Stimulated activated CD4-positive, alpha-beta T cell treated with anti-CD3 and anti-CD28 coated beads, Interleukin-15, amount 100 ng/mL, for 24 hours (primary cell): ENCODE data around the gene EPHA6.
"Not testable (repeated sequence)": the region's sequence is repeated elsewhere in the genome, so short reads cannot be mapped to it uniquely, and the experiment has no call there.

Source experiments
- DNase-seq: peaks from one replicate; pipeline ENCODE4 v3.0.0-alpha.2; 2020

EPHA6 gene

DNA sequence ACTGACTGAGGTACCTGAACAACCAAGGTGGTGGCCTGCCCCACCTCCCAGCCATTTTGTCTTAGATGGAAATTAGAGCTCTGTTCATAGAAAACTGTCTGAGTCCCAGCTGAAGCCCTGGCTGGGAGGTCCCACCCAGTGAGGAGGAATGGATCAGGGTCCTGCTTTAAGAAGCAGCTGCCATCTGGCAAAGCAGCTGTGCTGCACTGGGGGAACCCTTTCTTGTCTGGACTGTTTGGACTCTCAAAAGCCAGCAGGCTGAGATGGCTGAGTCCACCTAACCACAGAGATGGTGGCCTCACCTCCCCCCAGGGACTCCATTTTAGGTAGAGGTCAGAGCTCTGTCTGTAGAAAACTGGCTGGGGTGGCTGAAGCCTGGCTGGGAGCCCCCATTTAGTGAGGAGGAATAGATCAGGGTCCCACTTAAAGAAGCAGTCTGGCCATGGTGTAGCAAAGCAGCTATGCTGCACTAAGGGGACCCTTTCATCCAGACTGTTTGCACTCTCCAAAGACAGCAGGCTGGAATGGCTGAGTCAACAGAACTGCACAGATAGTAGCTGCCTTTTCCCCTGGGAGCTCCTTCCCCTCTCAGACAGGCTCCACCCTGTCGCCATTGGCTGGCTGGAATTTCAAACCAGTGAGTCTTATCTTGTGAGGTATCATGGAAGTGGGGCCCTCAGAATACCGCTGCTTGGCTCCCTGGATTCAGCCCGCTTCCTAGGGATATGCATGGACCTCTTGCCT lies 116.9 kb downstream of the EPHA6 start:
- DNase-seq, result no peak

GRCh38 chr3:96942131-96942530 lies 127.7 kb downstream of the EPHA6 start:
- DNase-seq, result not testable (repeated sequence)

GRCh38 chr3:96958856-96959255 lies 144.5 kb downstream of the EPHA6 start:
- DNase-seq, result no peak

- no peak for DNase-seq
These were observed 145.1 kb downstream of the EPHA6 start for GRCh38 chr3:96959474-96959873.

- no peak for DNase-seq
These were observed 145.7 kb downstream of the EPHA6 start for GRCh38 chr3:96959901-96960641.

DNA sequence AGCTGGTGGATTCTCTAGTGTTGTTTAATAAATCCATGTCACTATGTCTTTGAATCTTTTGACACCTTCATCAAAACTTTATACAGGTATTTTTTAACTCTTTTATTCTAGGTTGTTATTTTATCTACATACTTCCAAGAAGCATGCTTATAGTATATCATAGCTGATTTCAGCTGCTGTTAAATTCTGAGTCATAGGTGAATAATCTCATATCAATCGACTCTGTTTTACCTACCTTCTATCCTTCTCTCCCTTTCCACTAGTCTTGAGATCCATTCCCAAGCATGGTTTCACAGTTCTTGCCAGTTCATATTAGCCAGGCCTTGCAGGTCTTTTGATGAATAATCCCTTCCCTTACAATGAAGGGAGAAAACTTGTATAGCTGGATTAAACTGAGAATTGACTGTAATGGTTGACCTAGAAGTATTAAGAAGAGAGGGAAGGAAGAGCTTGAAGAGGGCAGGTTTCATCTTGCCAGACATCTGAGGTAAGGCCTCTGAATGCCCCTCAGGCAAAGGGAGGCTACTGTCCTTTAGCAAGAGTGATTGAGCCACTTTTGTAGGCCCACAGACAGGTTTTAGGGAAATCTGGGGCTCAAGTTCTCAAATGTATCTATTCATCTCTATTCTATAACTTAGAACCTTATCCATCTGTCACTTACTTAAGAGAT lies 146.4 kb downstream of the EPHA6 start:
- no peak for DNase-seq

- DNase-seq, result no peak
These were observed 147.2 kb downstream of the EPHA6 start for GRCh38 chr3:96961576-96961975.

DNA sequence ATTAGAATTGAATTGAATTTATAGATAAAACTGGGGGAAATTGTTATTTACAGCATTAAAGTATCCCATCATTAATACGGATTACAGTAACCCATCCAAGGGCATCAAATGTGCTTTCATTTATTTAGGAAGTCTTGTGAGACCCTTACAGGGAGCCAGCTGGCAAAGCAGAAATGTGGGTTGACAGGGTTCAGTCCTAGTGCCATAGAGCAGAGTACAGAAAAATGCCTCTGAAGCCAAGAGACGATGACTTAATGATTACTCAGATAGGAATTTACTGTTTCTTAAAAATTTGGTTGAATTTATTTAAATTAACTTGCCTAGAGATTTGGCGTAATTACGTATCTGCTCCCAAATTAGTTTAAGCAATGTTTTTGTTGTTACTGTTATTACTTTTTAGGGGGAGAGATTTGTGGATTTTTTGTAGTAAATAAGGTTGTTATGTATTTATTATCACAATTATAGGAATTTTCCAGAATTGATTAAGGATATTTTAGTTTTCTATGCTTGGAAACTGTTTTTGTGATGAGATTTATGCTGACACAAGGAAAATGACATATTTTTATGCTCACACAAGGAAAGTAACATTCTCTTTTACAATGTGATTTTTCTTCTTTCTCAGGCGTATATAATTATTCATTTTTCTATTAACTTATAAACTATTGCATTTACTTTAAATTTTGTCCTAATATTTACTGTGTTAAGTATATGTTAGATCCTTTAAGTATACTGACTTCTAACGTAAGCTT lies 152.0 kb downstream of the EPHA6 start:
- DNase-seq, result no peak

- no peak for DNase-seq
These were observed 155.8 kb downstream of the EPHA6 start for GRCh38 chr3:96970211-96970610.

- no peak for DNase-seq
These were observed 163.3 kb downstream of the EPHA6 start for GRCh38 chr3:96977671-96978070.

DNA sequence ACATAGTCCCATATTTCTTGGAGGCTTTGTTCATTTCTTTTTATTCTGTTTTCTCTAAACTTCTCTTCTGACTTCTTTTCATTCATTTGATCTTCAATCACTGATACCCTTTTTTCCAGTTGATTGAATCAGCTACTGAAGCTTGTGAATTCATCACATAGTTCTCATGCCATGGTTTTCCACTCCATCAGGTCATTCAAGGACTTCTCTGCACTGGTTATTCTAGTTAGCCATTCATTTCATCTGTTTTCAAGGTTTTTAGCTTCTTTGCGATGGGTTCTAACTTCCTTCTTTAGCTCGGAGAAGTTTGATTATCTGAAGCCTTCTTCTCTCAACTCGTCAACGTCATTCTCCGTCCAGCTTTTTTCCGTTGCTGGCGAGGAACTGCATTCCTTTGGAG lies 169.3 kb downstream of the EPHA6 start:
- DNase-seq, result not testable (repeated sequence)

- no peak for DNase-seq
These were observed 171.8 kb downstream of the EPHA6 start for GRCh38 chr3:96986241-96986640.

DNA sequence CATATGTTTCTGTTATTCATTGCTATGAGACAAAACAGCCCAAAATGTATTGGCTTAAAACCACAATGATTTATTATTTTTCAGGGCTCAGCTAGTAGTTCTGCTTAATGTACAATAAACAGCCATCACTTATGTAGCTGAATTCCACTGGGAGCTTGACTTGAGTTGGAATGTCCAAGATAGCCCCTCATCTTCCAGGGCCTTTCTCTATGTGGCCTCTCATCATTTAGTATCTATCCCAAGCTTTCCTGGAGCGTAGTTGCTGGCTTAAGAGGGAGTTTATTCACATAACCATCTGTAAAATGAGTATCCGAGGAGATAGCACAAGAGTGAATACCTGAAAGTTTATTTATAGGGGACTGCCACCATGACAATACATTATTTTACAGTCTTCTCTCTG lies 176.8 kb downstream of the EPHA6 start:
- DNase-seq, result no peak

GRCh38 chr3:96991800-96992365 lies 177.5 kb downstream of the EPHA6 start:
- DNase-seq, result no peak

GRCh38 chr3:96994988-96995387 lies 180.6 kb downstream of the EPHA6 start:
- DNase-seq, result no peak

GRCh38 chr3:96996009-96996408 lies 181.6 kb downstream of the EPHA6 start:
- DNase-seq, result no peak

DNA sequence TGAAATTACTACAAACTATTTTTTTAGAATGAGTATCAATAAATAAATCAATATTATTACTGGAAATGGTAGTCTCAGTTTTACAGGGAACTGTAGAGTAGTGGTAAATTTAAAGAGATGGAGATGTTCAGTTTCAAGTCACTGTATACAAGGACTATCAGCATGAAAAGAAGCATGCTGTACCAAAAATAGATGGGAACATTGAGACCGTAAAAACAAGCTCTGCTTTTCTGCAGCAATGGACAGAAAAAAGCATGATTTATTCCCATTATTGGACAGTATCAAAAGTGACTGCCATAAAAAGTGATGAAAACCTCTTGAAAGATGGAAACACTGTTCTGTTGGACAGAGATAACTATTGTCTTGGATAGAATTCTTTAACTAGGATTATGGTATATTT lies 187.2 kb downstream of the EPHA6 start:
- DNase-seq, result no peak

DNA sequence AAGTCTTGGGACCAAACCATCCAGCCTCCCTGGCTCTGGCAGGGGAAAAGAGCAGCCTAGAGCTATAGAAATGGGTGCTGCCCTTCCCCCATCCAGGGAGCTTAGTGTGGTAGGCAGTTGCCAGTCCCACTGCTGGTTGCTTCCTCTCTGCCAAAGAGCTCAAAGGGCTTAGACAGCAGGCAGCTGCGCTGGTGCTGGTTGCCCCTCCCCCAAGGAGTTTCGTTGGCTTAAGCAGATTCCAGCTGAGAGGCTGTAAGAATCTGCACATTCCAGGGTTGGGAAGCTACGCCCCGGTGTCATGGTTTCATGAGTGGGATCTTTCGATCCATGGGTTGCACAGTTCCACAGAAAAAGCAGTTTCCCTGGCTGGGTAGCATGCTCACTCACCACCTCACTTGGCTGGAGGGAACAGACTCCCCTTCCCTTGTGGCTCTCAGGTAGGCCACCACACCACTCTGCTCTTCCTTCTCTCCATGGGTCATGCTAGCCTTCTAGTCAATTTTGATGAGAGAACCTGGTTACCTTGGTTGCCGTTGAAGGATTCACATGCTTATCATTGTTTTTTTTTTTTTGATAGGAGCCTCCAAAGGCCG lies 195.1 kb downstream of the EPHA6 start:
- DNase-seq, result no peak

- no peak for DNase-seq
These were observed 196.7 kb downstream of the EPHA6 start for GRCh38 chr3:97010881-97011657.

GRCh38 chr3:97021778-97022177 lies 207.4 kb downstream of the EPHA6 start:
- DNase-seq, result no peak

- DNase-seq, result not testable (repeated sequence)
These were observed 211.2 kb downstream of the EPHA6 start for GRCh38 chr3:97025612-97026011.

DNA sequence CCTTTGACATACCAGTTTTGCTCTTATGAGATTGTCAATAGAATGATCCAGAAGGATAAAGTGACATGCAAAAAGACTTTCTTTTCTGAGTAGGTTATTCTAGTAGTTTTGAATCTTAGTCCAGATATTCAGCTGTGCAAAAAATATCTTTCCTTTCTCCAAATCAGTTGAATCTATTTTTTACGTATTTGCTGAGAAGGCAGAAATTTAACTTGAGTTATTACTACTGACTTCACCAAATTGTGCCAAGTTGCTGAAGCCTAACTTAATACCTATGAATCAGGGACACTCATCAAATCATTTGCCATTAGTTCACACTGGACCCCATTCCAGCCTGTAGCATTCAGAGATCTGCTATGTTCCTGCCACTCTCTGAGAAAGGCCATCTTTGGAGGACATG lies 215.6 kb downstream of the EPHA6 start:
- no peak for DNase-seq
